Activated gamma-delta T cell (primary cell): ENCODE measurements around the gene C6orf163.
"Not testable (repeated sequence)": the region's sequence is repeated elsewhere in the genome, so short reads cannot be mapped to it uniquely, and the experiment has no call there.

ENCODE experiments used
- DNase-seq: peaks from one replicate; lab custom pipeline; 2025; lab: John Stamatoyannopoulos, UW
- total RNA-seq, 2 donors: gene quantifications; one replicate each; lab custom pipeline; 2026; lab: John Stamatoyannopoulos, UW

C6orf163 gene
- total RNA-seq = 4.4 to 6.6 reads per million in 2 donors

GRCh38 chr6:87344731-87345130 is at the start of gene C6orf163:
Gene C6orf163, plus strand, starts transcription at chr6:87344813. Its CDS starts 287 bp downstream, at chr6:87345100.
- no peak for DNase-seq

- no peak for DNase-seq
Measured at GRCh38 chr6:87297119-87297518, 47.5 kb upstream of the C6orf163 start.

- DNase-seq = not testable (repeated sequence)
Measured at GRCh38 chr6:87301277-87301676, 43.3 kb upstream of the C6orf163 start.

- DNase-seq = no peak
Measured at GRCh38 chr6:87308970-87309369, 35.6 kb upstream of the C6orf163 start.

- DNase-seq = no peak
Measured at GRCh38 chr6:87312860-87313259, 31.8 kb upstream of the C6orf163 start.

GRCh38 chr6:87315071-87315470 is 29.5 kb upstream of the C6orf163 start:
- no peak for DNase-seq

GRCh38 chr6:87319271-87319987 is 25.2 kb upstream of the C6orf163 start:
- no peak for DNase-seq

- DNase-seq = peak; percentile 74
Measured at GRCh38 chr6:87322304-87323212, 22.1 kb upstream of the C6orf163 start, which contains the start of gene SMIM8. Gene SMIM8, plus strand, starts transcription at chr6:87322588. Its CDS starts 14,444 bp downstream, at chr6:87337032.

- DNase-seq = not testable (repeated sequence)
Measured at GRCh38 chr6:87323880-87324279, 20.7 kb upstream of the C6orf163 start.

GRCh38 chr6:87330961-87331360 is 13.7 kb upstream of the C6orf163 start:
- no peak for DNase-seq

- no peak for DNase-seq
Measured at GRCh38 chr6:87333033-87333432, 11.6 kb upstream of the C6orf163 start.

GRCh38 chr6:87333591-87334181 is 10.9 kb upstream of the C6orf163 start:
- DNase-seq = no peak

GRCh38 chr6:87334683-87335082 is 9.9 kb upstream of the C6orf163 start:
- no peak for DNase-seq

GRCh38 chr6:87336367-87336766 is 8.2 kb upstream of the C6orf163 start:
- no peak for DNase-seq

- DNase-seq = no peak
Measured at GRCh38 chr6:87340230-87340629, 4.4 kb upstream of the C6orf163 start.

- DNase-seq = no peak
Measured at GRCh38 chr6:87341158-87341557, 3.5 kb upstream of the C6orf163 start.

- no peak for DNase-seq
Measured at GRCh38 chr6:87341899-87342298, 2.7 kb upstream of the C6orf163 start.

GRCh38 chr6:87342829-87343228 is 1.8 kb upstream of the C6orf163 start:
- no peak for DNase-seq

- DNase-seq = no peak
Measured at GRCh38 chr6:87346700-87347099, 2.1 kb downstream of the C6orf163 start.

- DNase-seq = no peak
Measured at GRCh38 chr6:87349896-87350295, 5.3 kb downstream of the C6orf163 start.

- no peak for DNase-seq
Measured at GRCh38 chr6:87350516-87350915, 5.9 kb downstream of the C6orf163 start.

- no peak for DNase-seq
Measured at GRCh38 chr6:87351583-87351982, 7.0 kb downstream of the C6orf163 start.
